H1 (cell line): ENCODE measurements around the gene SCAPER. TPM values are rescaled to one million over a fixed set of nuclear protein-coding genes. Genes with fewer than 3 reads are reported as not detected.

Experiments used
- CTCF ChIA-PET: fragments of 300-600 bp; sonication (Branson Sonifier 250); formaldehyde crosslinking; loops from one replicate; lab custom pipeline; 2021; ENCODE audit not compliant: partially characterized antibody; lab: Charles Lee
- POLR2A ChIA-PET: fragments of 300-600 bp; sonication (Branson Sonifier 250); formaldehyde crosslinking; loops from one replicate; lab custom pipeline; 2021; ENCODE audit warnings: inconsistent platforms; ENCODE audit not compliant: partially characterized antibody; lab: Charles Lee
- DNase-seq, 2 experiments: peaks; one replicate each; pipeline versions ENCODE4 v3.0.0 to v3.0.0-alpha.2; 2010 to 2022; ENCODE audit warnings: low spot score in 2 of 2, low read depth in 1 of 2, mixed read lengths in 1 of 2
- FAIRE-seq: peaks from 2 replicates; lab custom pipeline; 2011; peaks lifted over from hg19 to GRCh38; lab: Jason Lieb, UNC
- H2AFZ ChIP-seq: 2 replicates; pipeline ENCODE4 v1.8.1; 2012; ENCODE audit warnings: low read length, inconsistent platforms
- H2AK5ac ChIP-seq: 2 replicates; pipeline ENCODE4 v1.6.1; 2013; ENCODE audit warnings: low read depth, low read length
- H2BK120ac ChIP-seq: replicated peaks from 2 replicates; pipeline ENCODE3; 2013; ENCODE audit warnings: low read depth, low read length, inconsistent platforms
- H2BK12ac ChIP-seq: 2 replicates; pipeline ENCODE4 v1.6.1; 2013; ENCODE audit warnings: low read depth, low read length
- H2BK15ac ChIP-seq: 2 replicates; pipeline ENCODE4 v1.6.1; 2013; ENCODE audit warnings: low read length
- H2BK20ac ChIP-seq: 2 replicates; pipeline ENCODE4 v1.6.1; 2013; ENCODE audit warnings: low read length
- H2BK5ac ChIP-seq: 2 replicates; pipeline ENCODE4 v1.6.1; 2013; ENCODE audit warnings: low read depth, low read length
- H3K14ac ChIP-seq: 2 replicates; pipeline ENCODE4 v1.6.1; 2013; ENCODE audit warnings: inconsistent platforms; ENCODE audit not compliant: insufficient read length
- H3K18ac ChIP-seq: 2 replicates; pipeline ENCODE4 v1.6.1; 2013; ENCODE audit warnings: low read length; ENCODE audit errors: extremely low read depth
- H3K23ac ChIP-seq: 2 replicates; pipeline ENCODE4 v1.6.1; 2013; ENCODE audit warnings: inconsistent platforms; ENCODE audit not compliant: insufficient read length
- H3K23me2 ChIP-seq: 2 replicates; pipeline ENCODE4 v1.6.1; 2013; ENCODE audit warnings: low read depth, low read length
- H3K27ac ChIP-seq: 2 replicates; pipeline ENCODE4 v1.6.1; 2011; ENCODE audit warnings: low read depth, low read length, inconsistent platforms
- H3K27me3 ChIP-seq, 4 experiments: replicated peaks in 1 of 4; 1 replicate in 1 of 4; 2 replicates in 3 of 4; pipeline versions ENCODE4 v1.6.1 to v1.8.1; 2011 to 2013; ENCODE audit warnings: low read length in 3 of 4, mild to moderate bottlenecking in 3 of 4, inconsistent platforms in 2 of 4, mixed read lengths in 2 of 4, moderate library complexity in 1 of 4; ENCODE audit not compliant: control insufficient read depth in 3 of 4, insufficient read depth in 3 of 4; ENCODE audit errors: extremely low read depth in 1 of 4
- H3K36me3 ChIP-seq, 4 experiments: 2 replicates each; pipeline versions ENCODE4 v1.6.1 to v1.8.1; 2011 to 2013; ENCODE audit warnings: mild to moderate bottlenecking in 4 of 4, low read length in 3 of 4, moderate library complexity in 2 of 4, control low read depth in 1 of 4, inconsistent platforms in 1 of 4; ENCODE audit not compliant: insufficient read depth in 4 of 4, control insufficient read depth in 2 of 4
- H3K4ac ChIP-seq: replicated peaks from 2 replicates; pipeline ENCODE3; 2013; ENCODE audit warnings: low read length, low read depth, mixed read lengths, inconsistent platforms; ENCODE audit not compliant: insufficient read length
- H3K4me1 ChIP-seq, 4 experiments: replicated peaks in 1 of 4; 1 replicate in 1 of 4; 2 replicates in 3 of 4; pipeline versions ENCODE4 v1.6.1 to v1.8.1; 2011 to 2013; ENCODE audit warnings: low read length in 3 of 4, inconsistent platforms in 2 of 4, mixed read lengths in 1 of 4; ENCODE audit not compliant: insufficient read depth in 4 of 4, control insufficient read depth in 3 of 4
- H3K4me2 ChIP-seq, 2 experiments: 2 replicates each; pipeline versions ENCODE4 v1.6.1 to v1.8.1; 2011 to 2013; ENCODE audit warnings: low read depth in 2 of 2, low read length in 2 of 2, control low read depth in 1 of 2, inconsistent platforms in 1 of 2, mild to moderate bottlenecking in 1 of 2; ENCODE audit not compliant: insufficient read depth in 1 of 2
- H3K4me3 ChIP-seq, 4 experiments: fragments of 200-600, 300-600 bp in 1 of 4; sonication (generic), shearing (Covaris generic), sonication (Bioruptor Twin) in 1 of 4; 2 replicates each; pipeline versions ENCODE4 v1.5.1 to v1.8.1; 2011 to 2016; ENCODE audit warnings: low read length in 4 of 4, low read depth in 3 of 4, control low read depth in 2 of 4, inconsistent platforms in 2 of 4, mild to moderate bottlenecking in 2 of 4, mixed read lengths in 1 of 4, moderate library complexity in 1 of 4; ENCODE audit not compliant: insufficient read depth in 2 of 4; ENCODE audit errors: extremely low read depth in 1 of 4
- H3K56ac ChIP-seq: replicated peaks from 2 replicates; pipeline ENCODE3; 2013; ENCODE audit warnings: low read depth, mild to moderate bottlenecking, mixed read lengths, low read length, inconsistent platforms; ENCODE audit not compliant: insufficient read length
- H3K79me1 ChIP-seq: 2 replicates; pipeline ENCODE4 v1.6.1; 2013; ENCODE audit warnings: low read depth, low read length, control low read depth
- H3K79me2 ChIP-seq, 2 experiments: 2 replicates each; pipeline versions ENCODE4 v1.6.1 to v1.8.1; 2012 to 2013; ENCODE audit warnings: low read length in 2 of 2, mild to moderate bottlenecking in 2 of 2, inconsistent platforms in 1 of 2; ENCODE audit not compliant: insufficient read depth in 2 of 2, control insufficient read depth in 1 of 2
- H3K9ac ChIP-seq, 4 experiments: replicated peaks in 1 of 4; 1 replicate in 1 of 4; 2 replicates in 3 of 4; pipeline versions ENCODE4 v1.6.1 to v1.8.1; 2011 to 2013; ENCODE audit warnings: low read depth in 3 of 4, low read length in 3 of 4, control low read depth in 2 of 4, mild to moderate bottlenecking in 2 of 4, moderate library complexity in 2 of 4, inconsistent platforms in 1 of 4; ENCODE audit errors: extremely low read depth in 1 of 4
- H3K9me3 ChIP-seq, 2 experiments: 2 replicates each; pipeline versions ENCODE4 v1.6.1 to v1.8.1; 2012 to 2013; ENCODE audit warnings: mild to moderate bottlenecking in 2 of 2, moderate library complexity in 2 of 2, control low read depth in 1 of 2, inconsistent platforms in 1 of 2, low read depth in 1 of 2, low read length in 1 of 2, mixed read lengths in 1 of 2; ENCODE audit not compliant: insufficient read depth in 2 of 2
- H4K20me1 ChIP-seq, 2 experiments: replicated peaks in 1 of 2; 2 replicates each; pipeline versions ENCODE3 to v1.8.1; 2011 to 2013; ENCODE audit warnings: inconsistent platforms in 2 of 2, low read length in 2 of 2, mild to moderate bottlenecking in 1 of 2; ENCODE audit not compliant: insufficient read depth in 2 of 2, control insufficient read depth in 1 of 2
- H4K5ac ChIP-seq: 2 replicates; pipeline ENCODE4 v1.6.1; 2013; ENCODE audit warnings: low read length, low read depth, mixed read lengths, inconsistent platforms; ENCODE audit not compliant: insufficient read length
- H4K8ac ChIP-seq: 2 replicates; pipeline ENCODE4 v1.8.0; 2013; ENCODE audit warnings: mild to moderate bottlenecking, moderate library complexity, low read length, inconsistent platforms; ENCODE audit not compliant: insufficient read depth; ENCODE audit errors: extremely low read depth
- H4K91ac ChIP-seq: replicated peaks from 2 replicates; pipeline ENCODE3; 2013; ENCODE audit warnings: low read length, mixed read lengths, inconsistent platforms; ENCODE audit not compliant: insufficient read length
- CHD1 ChIP-seq: IDR thresholded peaks from 2 replicates; pipeline ENCODE4 v1.6.1; 2012; ENCODE audit warnings: low read depth, low read length, improper control_type of control experiment
- CHD2 ChIP-seq: IDR thresholded peaks from 2 replicates; pipeline ENCODE4 v1.6.1; 2012; ENCODE audit warnings: low read length, improper control_type of control experiment
- CTBP2 ChIP-seq: IDR thresholded peaks from 2 replicates; pipeline ENCODE4 v1.7.0; 2011; ENCODE audit warnings: borderline replicate concordance, mild to moderate bottlenecking, moderate library complexity, mixed read lengths, low read length; ENCODE audit not compliant: insufficient read depth, insufficient read length
- HDAC6 ChIP-seq: IDR thresholded peaks from one replicate; pipeline ENCODE4 v1.7.1; 2012; ENCODE audit warnings: low read depth, mild to moderate bottlenecking, inconsistent platforms, low read length, moderate library complexity
- JUN ChIP-seq: IDR thresholded peaks from 2 replicates; pipeline ENCODE4 v1.6.1; 2011; ENCODE audit warnings: low read depth, mild to moderate bottlenecking, improper control_type of control experiment, low read length
- JUND ChIP-seq: IDR thresholded peaks from 2 replicates; pipeline ENCODE4 v1.6.1; 2011; ENCODE audit warnings: mild to moderate bottlenecking, improper control_type of control experiment, low read length
- KDM1A ChIP-seq: fragments of 200-600, 300-600 bp; sonication (generic); IDR thresholded peaks from 2 replicates; pipeline ENCODE4 v1.7.1; 2016; ENCODE audit warnings: mild to moderate bottlenecking, low read length, borderline replicate concordance
- KDM5A ChIP-seq: fragments of 200-600 bp; IDR thresholded peaks from 2 replicates; pipeline ENCODE4 v1.7.1; 2012; ENCODE audit warnings: mild to moderate bottlenecking, low read length, inconsistent platforms, mixed read lengths
- POU5F1 ChIP-seq: IDR thresholded peaks from 2 replicates; pipeline ENCODE4 v1.6.1; 2011; ENCODE audit warnings: low read depth, mild to moderate bottlenecking, low read length, moderate library complexity
- SAP30 ChIP-seq: fragments of 300-600 bp; sonication (generic); IDR thresholded peaks from 2 replicates; pipeline ENCODE4 v1.7.1; 2012; ENCODE audit warnings: low read length, moderate library complexity, mild to moderate bottlenecking, inconsistent platforms; ENCODE audit not compliant: insufficient read depth, insufficient replicate concordance
- SIN3A ChIP-seq, 2 experiments: IDR thresholded peaks in 1 of 2; conservative IDR thresholded peaks in 1 of 2; 2 replicates each; pipeline ENCODE4 v1.6.1; 2011 to 2012; ENCODE audit warnings: low read length in 2 of 2, improper control_type of control experiment in 1 of 2, low read depth in 1 of 2, mild to moderate bottlenecking in 1 of 2
- TAF7 ChIP-seq: optimal IDR thresholded peaks from 2 replicates; pipeline ENCODE3; 2011; ENCODE audit warnings: low read depth, mild to moderate bottlenecking, inconsistent platforms, low read length, moderate library complexity, borderline replicate concordance
- TBP ChIP-seq: IDR thresholded peaks from 2 replicates; pipeline ENCODE4 v1.6.1; 2011; ENCODE audit warnings: low read depth, low read length, improper control_type of control experiment
- WGBS, 2 experiments: shearing (Covaris generic) in 1 of 2; methylation state at CpG; one replicate each; pipeline versions ENCODE4 v1.1.6 to v1.1.7; 2013 to 2015; ENCODE audit warnings: low lambda C conversion rate in 2 of 2, mixed read lengths in 2 of 2, inconsistent platforms in 1 of 2, low coverage in 1 of 2, missing lambda C conversion rate in 1 of 2; ENCODE audit not compliant: insufficient replicate concordance in 2 of 2, insufficient coverage in 1 of 2, insufficient read length in 1 of 2; ENCODE audit errors: extremely low coverage in 1 of 2, missing lambda C conversion rate in 1 of 2; 5-methylcytosine and 5-hydroxymethylcytosine counted together
- polyA plus RNA-seq, 7 experiments: library from polyadenylated mRNA; depleted of rRNA in 3 of 7; stranded (reverse) in 5 of 7; unstranded in 2 of 7; fragments of >200 nt in 5 of 7; fragments of 200-250 nt in 2 of 7; gene quantifications; 1 replicate in 5 of 7; 2 replicates in 1 of 7; 4 replicates in 1 of 7; pipeline versions ENCODE4 v1.2.1 to v1.2.3, GENCODE V29; 2011 to 2013; ENCODE audit warnings: missing spikeins in 2 of 7, mixed read lengths in 2 of 7
- total RNA-seq: library from RNA; stranded (reverse); fragmentation: NEBNext Ultra II Directional; extraction: Animal tissue kit (Norgen Biotek cat#: 25700); gene quantifications from 2 replicates; pipeline ENCODE4 v1.2.1, GENCODE V29; 2021

The SCAPER gene
- total and polyA plus RNA-seq, 2 of the 8 experiments (the other 6 are each of a cell fraction or from before 2014, with no cell fraction given): 1.6 to 6.8 TPM

DNA sequence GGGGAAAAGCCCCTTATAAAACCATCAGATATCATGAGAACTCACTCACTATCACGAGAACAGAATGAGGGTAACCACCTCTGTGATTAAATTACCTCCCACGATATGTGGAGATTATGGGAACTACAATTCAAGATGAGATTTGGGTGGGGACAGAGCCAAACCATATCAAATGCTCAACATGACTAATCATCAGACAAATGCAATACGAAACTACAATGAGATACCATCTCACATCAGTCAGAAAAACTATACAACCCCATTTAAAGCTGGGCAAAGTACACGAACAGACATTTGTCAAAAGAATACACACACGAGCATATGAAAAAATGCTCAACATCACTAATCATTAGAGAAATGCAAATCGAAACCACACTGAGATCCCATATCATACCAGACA is 67.7 kb downstream of the SCAPER start:
- H3K9me3 ChIP-seq: no peaks in the 10 kb centered on the region
- no peaks in the 10 kb centered on the region for H3K79me2 ChIP-seq
- 84% methylated on average over 6 of the region's 6 CpGs; no CpG with 5 or more reads in 1 of the 2 experiments for WGBS, 2 experiments
- H2BK20ac ChIP-seq: no peak overlapping the region
- H3K23me2 ChIP-seq: no peaks in the 10 kb centered on the region
- H3K36me3 ChIP-seq: no peaks in the 10 kb centered on the region
- H4K8ac ChIP-seq: no peak overlapping the region
- H2BK15ac ChIP-seq: no peak overlapping the region
- H3K79me1 ChIP-seq: no peaks in the 10 kb centered on the region
- no peak overlapping the region for H2BK5ac ChIP-seq
- no peak overlapping the region for H2BK120ac ChIP-seq
- no peaks in the 10 kb centered on the region for H4K20me1 ChIP-seq
- no peak overlapping the region for H4K91ac ChIP-seq
- no peak overlapping the region for H3K4me2 ChIP-seq
- no peak overlapping the region for H3K9ac ChIP-seq
- H3K4ac ChIP-seq: no peak overlapping the region
- no peak overlapping the region for H2BK12ac ChIP-seq
- no peak overlapping the region for H2AK5ac ChIP-seq
- no peaks in the 10 kb centered on the region for H3K4me1 ChIP-seq
- DNase-seq (no peak), FAIRE-seq (no peak)
- no peak overlapping the region for H3K18ac ChIP-seq
- TF ChIP-seq SIN3A (conservative IDR thresholded peaks at IDR 0.05 in 1 of 2, IDR thresholded peaks at IDR 0.05 in 1 of 2; ENCODE audit: low read depth in 1 of 2, low read length in 2 of 2) (no peak), HDAC6 (no peak), JUND (no peak), SAP30 (no peak), JUN (no peak), POU5F1 (no peak), TBP (no peak), KDM5A (no peak), CHD2 (no peak), CHD1 (no peak), TAF7 (no peak), KDM1A (no peak), CTBP2 (no peak)
- H3K27ac ChIP-seq: no peak overlapping the region
- no peak overlapping the region for H3K4me3 ChIP-seq
- H3K23ac ChIP-seq: no peak overlapping the region
- CTCF ChIA-PET: no interaction called here
- H3K27me3 ChIP-seq: no peaks in the 10 kb centered on the region
- H3K14ac ChIP-seq: no peak overlapping the region
- POLR2A ChIA-PET: no interaction called here
- H4K5ac ChIP-seq: no peak overlapping the region
- H2AFZ ChIP-seq: no peak overlapping the region
- H3K56ac ChIP-seq: no peak overlapping the region
